ENCODE results near the gene AICDA. TPM values are rescaled to one million over a fixed set of nuclear protein-coding genes. Genes with fewer than 3 reads are reported as not detected.

The AICDA gene
- polyA plus RNA-seq, 3 donors = 0.44 to 0.61 (median 0.55) TPM

DNA sequence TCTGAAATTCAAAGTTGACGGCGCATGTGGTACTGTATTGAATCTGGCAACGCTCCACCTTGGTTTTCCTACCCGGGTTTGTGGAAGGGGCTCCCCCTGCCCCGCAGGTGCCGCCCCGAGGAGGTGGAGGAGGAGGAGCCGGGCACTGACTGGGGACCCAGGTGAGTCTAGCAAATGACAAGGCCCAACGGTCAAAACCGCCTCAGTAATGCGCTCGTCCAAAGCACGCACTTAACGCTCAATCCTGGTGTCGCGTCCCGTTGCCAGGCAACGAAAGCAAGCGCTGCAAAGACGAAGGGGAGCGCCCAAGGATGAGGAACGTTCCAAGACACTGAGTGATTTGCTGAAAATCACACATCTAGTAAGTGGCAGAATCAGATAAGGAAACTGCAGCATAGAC, 48.0 kb downstream of the AICDA start:
- DNase-seq (ENCODE audit: extremely low read depth in 1 of 11, low read depth in 9 of 11, low spot score in 4 of 11) = no peak

DNA sequence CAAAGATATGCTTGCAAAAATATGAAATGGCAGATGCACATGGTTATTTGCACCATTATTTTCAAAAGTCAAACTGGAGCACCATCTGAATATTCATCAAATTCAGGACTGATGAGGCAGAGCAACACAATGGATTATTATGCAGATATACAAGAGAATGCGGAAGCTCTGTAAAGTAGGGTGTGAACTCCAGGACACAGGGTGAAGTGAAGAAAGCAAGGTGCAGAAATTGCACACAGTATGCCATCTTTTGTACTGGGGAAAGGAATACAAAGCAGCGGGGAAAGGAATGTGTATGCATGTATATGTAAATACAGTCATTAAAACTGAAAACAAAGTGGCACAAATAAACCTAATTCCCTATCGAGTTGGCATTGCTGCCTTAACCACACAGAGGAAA, 49.3 kb downstream of the AICDA start:
- DNase-seq (ENCODE audit: extremely low read depth in 1 of 11, low read depth in 9 of 11, low spot score in 4 of 11) = no peak

DNA sequence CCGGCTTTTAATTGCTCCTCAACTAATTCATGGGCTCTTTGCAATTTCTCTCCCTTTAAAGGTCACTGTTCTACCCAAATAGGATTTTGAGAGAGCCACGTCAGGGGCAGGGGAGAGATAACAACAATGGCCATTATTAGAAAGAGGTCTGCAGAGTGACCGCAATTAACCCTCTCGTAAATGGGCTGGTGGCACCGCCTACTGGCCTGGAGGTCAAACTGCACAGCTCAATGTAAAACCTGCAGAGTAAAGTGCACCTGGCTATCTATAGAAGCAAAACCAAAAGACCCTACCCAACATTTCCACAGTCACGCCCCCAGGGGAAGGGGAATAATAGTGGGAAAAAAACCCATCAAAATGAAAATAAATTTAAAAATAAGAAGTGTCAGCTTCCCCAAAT, 50.3 kb downstream of the AICDA start:
- no peak for DNase-seq (ENCODE audit: extremely low read depth in 1 of 11, low read depth in 9 of 11, low spot score in 4 of 11)

DNA sequence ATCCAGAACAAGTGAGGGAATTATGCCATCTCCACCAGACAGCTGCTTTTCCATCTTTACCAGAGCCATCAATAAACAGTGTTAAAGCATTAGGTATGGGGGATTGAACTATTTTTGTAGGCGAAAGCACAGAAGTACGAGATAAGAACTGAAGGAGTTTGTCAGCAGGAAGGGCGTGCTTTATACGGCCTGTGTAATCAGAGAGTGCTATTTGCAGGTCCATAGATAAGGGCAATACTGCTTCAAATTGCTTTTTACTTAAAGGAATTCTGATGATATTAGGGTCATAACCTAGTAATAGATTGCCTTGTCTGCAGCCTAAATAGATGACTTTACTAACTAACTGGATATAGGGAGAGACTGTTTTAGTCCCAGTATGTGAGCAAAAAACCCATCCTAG, 51.6 kb downstream of the AICDA start:
- no peak for DNase-seq (ENCODE audit: extremely low read depth in 1 of 11, low read depth in 9 of 11, low spot score in 4 of 11)

DNA sequence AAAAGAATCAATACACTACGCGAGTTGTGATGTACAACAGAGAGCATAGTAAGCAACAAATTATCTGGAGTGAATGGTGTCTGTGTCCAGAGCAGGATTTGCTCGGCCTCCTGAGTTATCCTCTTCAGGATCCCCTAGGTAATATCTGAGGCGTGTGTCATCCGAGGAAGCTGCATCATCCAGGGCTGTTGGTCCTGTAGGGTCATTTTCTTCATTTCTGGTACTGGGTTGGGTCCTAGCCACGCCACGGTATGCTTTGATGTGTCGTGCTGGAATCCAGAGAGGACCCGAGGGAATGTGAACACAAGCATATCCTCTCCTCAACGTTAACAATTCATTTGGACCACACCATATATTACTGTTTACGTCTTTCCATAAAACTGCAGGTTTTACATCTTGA, 53.0 kb downstream of the AICDA start:
- no peak for DNase-seq (ENCODE audit: extremely low read depth in 1 of 11, low read depth in 9 of 11, low spot score in 4 of 11)

DNA sequence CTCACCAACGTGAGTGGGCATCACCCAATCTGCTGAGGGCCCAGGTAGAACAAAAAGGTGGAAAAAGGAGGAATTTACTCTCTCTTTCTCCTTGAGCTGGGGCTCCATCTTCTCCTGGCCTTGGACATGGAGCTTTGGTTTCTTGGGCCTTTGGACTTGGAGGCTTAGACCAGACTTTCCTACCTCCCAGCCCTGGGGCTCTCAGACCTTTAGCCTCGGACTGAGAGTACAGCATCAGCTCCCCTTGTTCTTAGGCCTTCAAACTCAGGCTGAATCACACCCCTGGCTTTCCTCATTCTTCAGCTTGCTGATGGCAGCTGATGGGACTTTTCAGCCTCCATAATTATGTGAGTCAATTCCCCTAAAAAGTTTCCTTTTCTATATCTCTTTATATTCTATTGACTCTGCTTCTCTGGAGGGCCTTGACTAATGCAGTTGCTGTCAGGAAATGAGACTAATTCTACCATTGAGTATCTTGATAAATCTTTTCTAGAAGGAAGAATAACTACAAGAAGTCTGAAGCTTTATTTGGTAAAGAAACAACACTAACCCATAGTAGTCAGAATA, 56.0 kb downstream of the AICDA start:
- DNase-seq (ENCODE audit: extremely low read depth in 1 of 11, low read depth in 9 of 11, low spot score in 4 of 11) = no peak

DNA sequence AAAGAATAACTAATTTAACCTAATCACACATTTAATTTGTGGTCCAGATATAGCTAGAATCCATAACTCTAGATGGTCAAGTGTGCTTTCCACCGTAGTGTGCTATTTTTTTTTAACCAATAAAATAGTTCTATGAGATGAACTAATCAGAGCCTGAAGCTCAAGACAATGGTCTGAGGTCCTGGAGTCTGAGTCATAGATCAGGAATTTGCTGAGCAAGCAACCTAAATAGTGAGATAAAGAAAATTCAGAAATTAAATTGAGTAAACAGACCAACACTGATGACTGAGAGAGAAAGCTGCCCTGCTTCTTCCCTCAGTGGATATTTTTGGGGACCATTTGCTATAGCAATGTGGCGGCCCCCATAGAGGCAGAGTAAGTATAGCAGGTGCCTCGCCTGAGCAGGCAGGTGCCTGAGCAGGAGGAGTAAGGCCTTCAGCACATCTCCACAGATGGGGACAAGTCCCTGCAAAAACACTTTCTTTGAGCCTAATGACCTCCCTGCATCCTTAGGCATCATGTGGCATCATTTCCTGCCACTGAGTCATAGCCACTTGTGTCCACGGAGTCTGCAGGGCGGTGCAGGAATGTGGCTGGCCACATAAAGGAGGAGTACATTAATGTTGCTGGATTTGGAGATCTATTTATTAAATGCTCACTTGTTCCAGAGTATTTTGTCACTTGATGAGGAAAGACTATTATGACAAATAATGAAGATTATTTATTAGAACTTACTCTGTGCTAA, 58.0 kb downstream of the AICDA start:
- DNase-seq (ENCODE audit: extremely low read depth in 1 of 11, low read depth in 9 of 11, low spot score in 4 of 11) = no peak

DNA sequence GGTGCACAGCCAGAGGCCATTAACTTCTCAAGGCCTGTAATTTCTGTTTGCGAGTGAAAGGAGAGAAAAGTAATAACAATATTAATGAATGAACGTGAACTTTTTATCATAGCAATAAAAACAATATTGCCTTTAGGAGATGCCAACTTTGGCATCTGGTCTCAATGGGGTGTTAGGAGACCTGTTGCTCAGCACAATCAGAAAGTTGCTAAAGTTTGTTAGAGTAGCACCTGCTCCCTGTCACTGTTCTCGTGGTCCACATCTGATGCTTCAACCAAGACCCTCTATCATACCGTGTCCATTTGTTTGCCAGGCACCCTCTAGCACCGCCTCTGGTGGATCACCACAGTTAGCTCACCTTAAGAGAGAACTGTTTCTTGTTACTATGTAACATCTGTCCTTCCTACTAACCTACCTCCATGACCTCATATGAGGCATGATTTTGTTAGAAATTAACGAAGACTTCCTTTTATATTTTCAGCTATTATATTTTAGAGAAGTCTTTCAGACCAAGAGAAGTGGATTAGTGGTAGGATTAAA, 59.5 kb downstream of the AICDA start:
- no peak for DNase-seq (ENCODE audit: extremely low read depth in 1 of 11, low read depth in 9 of 11, low spot score in 4 of 11)

Other genes with a start within 250 kb of the AICDA start
- under 1 TPM; 0.11 to 0.20 (median 0.16) TPM for gene CLEC6A, start 156.9 kb downstream of the AICDA start, polyA plus RNA-seq (ENCODE audit: insufficient read length in 3 of 3)
- gene CLEC4D, start 99.4 kb downstream of the AICDA start, polyA plus RNA-seq (ENCODE audit: insufficient read length in 3 of 3) = under 1 TPM; 0.09 to 0.58 (median 0.56) TPM
- gene CLEC4E, start 72.0 kb downstream of the AICDA start, polyA plus RNA-seq (ENCODE audit: insufficient read length in 3 of 3) = 1 to 10 TPM; 1.3 to 2.9 (median 1.4) TPM
- gene MFAP5, start 50.0 kb upstream of the AICDA start, polyA plus RNA-seq (ENCODE audit: insufficient read length in 3 of 3) = 1 to 10 TPM in 1 of 3 donors, under 1 TPM in 2; 0.24 to 6.1 (median 0.64) TPM
- 100 to 1,000 TPM in 2 of 3 donors, 10 to 100 TPM in 1; 95.3 to 139 (median 108) TPM for gene RIMKLB, start 85.1 kb upstream of the AICDA start, polyA plus RNA-seq (ENCODE audit: insufficient read length in 3 of 3)
- gene A2ML1, start 209.8 kb upstream of the AICDA start, polyA plus RNA-seq (ENCODE audit: insufficient read length in 3 of 3) = under 1 TPM; 0.08 to 0.12 (median 0.09) TPM

Measured in renal cortex interstitium (tissue), 11 donors.